T-cell (primary cell): ENCODE measurements around the gene GOSR2. TPM values are rescaled to one million over a fixed set of nuclear protein-coding genes. Genes with fewer than 3 reads are reported as not detected.
"Not testable (repeated sequence)": the region's sequence is repeated elsewhere in the genome, so short reads cannot be mapped to it uniquely, and the experiment has no call there.

Experiments used
- ATAC-seq, 4 experiments: fragments of 200-7000 bp in 3 of 4; fragments of 150-1000 bp in 1 of 4; cut with Tn5 transposase; replicated peaks in 1 of 4; 1 replicate in 3 of 4; 2 replicates in 1 of 4; pipeline ENCODE4 v1.10.0; 2021; ENCODE audit warnings: moderate library complexity in 3 of 4, mild to moderate bottlenecking in 2 of 4, moderate number of reproducible peaks in 1 of 4
- CTCF ChIA-PET, 2 donors: fragments of 300-600 bp; sonication (Branson Sonifier 250); formaldehyde crosslinking; loops; one replicate each; lab custom pipeline; 2022; ENCODE audit warnings: antibody characterized with exemption in 2 of 2; lab: Charles Lee
- POLR2A ChIA-PET, 2 donors: fragments of 300-600 bp; sonication (Branson Sonifier 250); formaldehyde crosslinking; loops; one replicate each; lab custom pipeline; 2022; ENCODE audit warnings: antibody characterized with exemption in 2 of 2; lab: Charles Lee
- DNase-seq, 35 experiments: peaks; one replicate each; pipeline versions ENCODE4 v3.0.0 to v3.0.0-alpha.2; 2013 to 2023
- H3K27ac ChIP-seq: one replicate; pipeline ENCODE4 v1.5.1; 2013; ENCODE audit warnings: low read length
- H3K27me3 ChIP-seq, 2 experiments: replicated peaks in 1 of 2; 1 replicate in 1 of 2; 2 replicates in 1 of 2; pipeline versions ENCODE4 v1.6.1 to v1.7.0; 2013; ENCODE audit warnings: low read length in 1 of 2, mixed read lengths in 1 of 2; ENCODE audit not compliant: control insufficient read depth in 2 of 2, insufficient read depth in 2 of 2; ENCODE audit errors: extremely low read depth in 1 of 2
- H3K36me3 ChIP-seq, 2 donors: 1 replicate in 1 of 2; 2 replicates in 1 of 2; pipeline versions ENCODE4 v1.6.1 to v1.7.0; 2013; ENCODE audit warnings: low read length in 1 of 2; ENCODE audit not compliant: control insufficient read depth in 2 of 2, insufficient read depth in 1 of 2; ENCODE audit errors: extremely low read depth in 1 of 2
- H3K4me1 ChIP-seq, 2 experiments: 1 replicate in 1 of 2; 2 replicates in 1 of 2; pipeline versions ENCODE4 v1.6.1 to v1.7.0; 2013; ENCODE audit warnings: low read length in 2 of 2, mixed read lengths in 1 of 2; ENCODE audit not compliant: insufficient read depth in 2 of 2, control insufficient read depth in 1 of 2; ENCODE audit errors: extremely low read depth in 1 of 2
- H3K4me3 ChIP-seq, 2 donors: 1 replicate in 1 of 2; 2 replicates in 1 of 2; pipeline versions ENCODE4 v1.5.1 to v1.7.0; 2013; ENCODE audit warnings: mild to moderate bottlenecking in 2 of 2, low read length in 1 of 2, moderate library complexity in 1 of 2; ENCODE audit not compliant: control insufficient read depth in 1 of 2; ENCODE audit errors: extremely low read depth in 1 of 2
- H3K9me3 ChIP-seq: 2 replicates; pipeline ENCODE4 v1.7.0; 2013
- H3K27ac Mint-ChIP-seq, 2 donors: one replicate each; pipeline ENCODE4 v1.8.0; 2020 to 2021; ENCODE audit warnings: mild to moderate bottlenecking in 2 of 2, mixed read lengths in 2 of 2
- H3K27me3 Mint-ChIP-seq, 2 donors: one replicate each; pipeline ENCODE4 v1.8.0; 2021 to 2022; ENCODE audit warnings: mixed read lengths in 2 of 2
- H3K36me3 Mint-ChIP-seq: one replicate; pipeline ENCODE4 v1.8.0; 2021; ENCODE audit warnings: mixed read lengths
- H3K4me1 Mint-ChIP-seq, 3 donors: one replicate each; pipeline ENCODE4 v1.8.0; 2020 to 2022; ENCODE audit warnings: mixed read lengths in 3 of 3, mild to moderate bottlenecking in 1 of 3
- H3K4me3 Mint-ChIP-seq, 3 donors: one replicate each; pipeline ENCODE4 v1.8.0; 2020 to 2022; ENCODE audit warnings: mild to moderate bottlenecking in 3 of 3, mixed read lengths in 3 of 3, moderate library complexity in 3 of 3
- H3K9me3 Mint-ChIP-seq, 3 donors: one replicate each; pipeline ENCODE4 v1.8.0; 2020 to 2022; ENCODE audit warnings: mixed read lengths in 3 of 3
- WGBS: methylation state at CpG from one replicate; pipeline ENCODE4 v1.1.5; 2013; ENCODE audit warnings: missing lambda C conversion rate; ENCODE audit not compliant: insufficient coverage; 5-methylcytosine and 5-hydroxymethylcytosine counted together
- total RNA-seq, 35 experiments: library from RNA in 6 of 35; stranded (reverse) in 6 of 35; fragments of 120-200 nt in 1 of 35; gene quantifications; one replicate each; pipeline versions ENCODE4 v1.2.1 to v1.2.4 and lab custom pipeline; 2013 to 2026

GOSR2 gene
- total RNA-seq, 5 donors from 2014 or later (not counting 1 experiment from before 2014, with no cell fraction given) = 60.3 to 80.2 (median 74.1) TPM

DNA sequence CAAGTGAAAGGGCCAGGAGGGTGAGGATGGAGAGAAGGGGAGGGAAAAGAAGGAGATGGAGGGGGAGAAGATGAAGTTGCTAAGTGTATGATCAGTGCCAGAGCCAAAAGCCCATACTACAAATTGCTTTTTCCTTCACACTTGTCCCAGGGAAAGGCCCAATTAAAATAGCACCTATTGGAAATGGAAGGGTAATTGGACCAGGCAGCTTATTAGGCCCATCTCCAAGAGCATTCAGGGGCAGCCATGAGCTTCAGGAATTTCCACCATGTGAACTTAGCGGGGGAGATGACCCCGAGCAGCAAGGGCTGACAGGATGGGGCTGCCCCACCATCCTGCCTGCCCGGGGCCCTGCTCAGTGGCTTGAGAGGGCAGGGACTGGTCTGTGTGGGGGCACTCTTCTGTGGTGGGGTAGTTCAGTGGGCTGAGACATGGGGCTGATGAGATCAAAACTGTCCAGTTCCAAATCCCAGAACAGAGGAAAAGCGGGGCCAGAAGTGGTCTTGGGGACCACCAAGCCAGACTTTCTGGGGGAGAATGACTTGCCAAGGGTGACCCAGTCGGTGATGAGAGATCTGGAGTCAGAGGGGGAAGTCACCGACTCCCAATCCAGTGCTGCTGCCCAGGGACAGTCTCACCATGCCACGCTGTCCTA lies 27.5 kb downstream of the GOSR2 start:
- Histone ChIP-seq H3K36me3 (peaks cover 0 to 8% of the 10 kb centered on the region in 2 donors), H3K4me3 (no peak overlapping the region), H3K9me3 (no peaks in the 10 kb centered on the region), H3K27ac (no peak overlapping the region), H3K27me3 (no peaks in the 10 kb centered on the region), H3K4me1 (no peaks in the 10 kb centered on the region)
- POLR2A ChIA-PET = no interaction called here
- WGBS = 98% methylated on average over 6 of the region's 7 CpGs
- CTCF ChIA-PET = no interaction called here
- no peak for ATAC-seq
- Mint-ChIP-seq H3K4me1 (peaks cover under 1 to 2% (median under 1%) of the 10 kb centered on the region in 3 donors), H3K27me3 (no peaks in the 10 kb centered on the region), H3K4me3 (no peak overlapping the region), H3K36me3 (peaks cover 24% of the 10 kb centered on the region), H3K27ac (no peak overlapping the region), H3K9me3 (no peaks in the 10 kb centered on the region)
- no peak for DNase-seq

DNA sequence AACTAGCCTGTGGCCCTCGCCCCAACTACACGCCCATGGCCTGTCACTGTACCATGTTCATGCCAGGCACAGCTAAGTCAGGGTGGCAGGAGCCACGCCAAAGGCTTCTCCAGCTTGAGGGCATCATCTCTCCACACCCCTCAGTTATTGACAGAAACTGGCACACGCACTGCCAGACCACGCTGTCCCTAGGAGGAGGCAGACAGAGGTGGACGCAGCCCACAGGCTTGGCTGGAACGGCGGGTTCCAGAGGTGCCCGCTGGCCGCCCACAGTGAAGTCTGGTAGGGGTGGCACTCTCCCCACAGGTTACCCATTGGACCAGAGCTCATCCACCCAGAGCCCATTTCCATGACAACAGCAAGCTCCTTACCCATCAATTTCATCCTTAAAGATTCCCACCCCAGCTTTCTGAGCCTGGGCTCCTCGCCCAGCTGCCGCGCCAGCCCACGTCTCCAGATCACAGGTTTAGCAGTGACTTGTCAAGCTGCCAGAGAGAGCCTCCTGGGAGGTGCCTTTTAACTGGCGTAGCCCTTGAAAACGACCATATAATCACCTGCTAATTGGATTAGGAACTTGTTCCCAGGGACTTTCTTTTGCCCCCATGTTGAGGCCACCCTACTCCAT lies 28.1 kb downstream of the GOSR2 start:
- Mint-ChIP-seq H3K27me3 (peaks cover 0 to 2% of the 10 kb centered on the region in 2 donors), H3K9me3 (no peaks in the 10 kb centered on the region), H3K27ac (no peak overlapping the region), H3K4me3 (no peak overlapping the region), H3K36me3 (peaks cover 29% of the 10 kb centered on the region), H3K4me1 (peaks cover 0 to 2% (median 0%) of the 10 kb centered on the region in 3 donors)
- ATAC-seq (no peak), DNase-seq (no peak)
- CTCF ChIA-PET = interaction anchor here in 1 of 2 donors (1.1 kb wide), 1 partner anchor 51 kb away, joined by 3 read pairs; no protein-coding TSS in a partner anchor
- WGBS = 77% methylated on average over 11 of the region's 16 CpGs
- Histone ChIP-seq H3K4me3 (no peak overlapping the region), H3K4me1 (no peaks in the 10 kb centered on the region), H3K36me3 (peaks cover 0 to 13% of the 10 kb centered on the region in 2 donors), H3K27ac (no peak overlapping the region), H3K27me3 (no peaks in the 10 kb centered on the region), H3K9me3 (no peaks in the 10 kb centered on the region)
- POLR2A ChIA-PET = no interaction called here

DNA sequence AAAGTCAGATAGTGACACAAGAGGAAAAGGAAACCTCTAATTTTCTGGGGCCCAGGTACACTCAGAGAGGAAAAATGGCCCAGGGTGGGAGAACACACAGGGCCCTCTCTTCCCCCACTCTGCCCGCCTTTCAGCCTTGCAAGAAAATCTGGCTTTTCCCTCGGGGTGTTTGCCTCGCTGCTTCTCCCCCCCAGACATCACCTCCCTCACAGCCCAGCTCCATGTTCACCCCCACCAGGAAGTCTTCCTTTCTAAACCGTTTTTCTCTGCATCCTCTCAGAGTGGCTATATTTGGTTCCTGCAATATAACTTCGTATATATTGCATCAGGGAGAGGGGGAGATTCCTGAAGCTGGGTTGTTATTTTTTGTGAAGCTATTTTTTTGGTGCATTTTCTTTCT lies 28.7 kb downstream of the GOSR2 start:
- ChIA-PET POLR2A (no interaction called here), CTCF (interaction anchor here in 1 of 2 donors (1.1 kb wide), 1 partner anchor 50 kb away, joined by 3 read pairs; no protein-coding TSS in a partner anchor)
- ATAC-seq (no peak), DNase-seq (no peak)
- H3K36me3 ChIP-seq = peaks cover 0 to 13% of the 10 kb centered on the region in 2 donors
- H3K27ac ChIP-seq = no peak overlapping the region
- Mint-ChIP-seq H3K4me1 (peaks cover 0 to 2% (median 0%) of the 10 kb centered on the region in 3 donors), H3K27ac (no peak overlapping the region), H3K4me3 (no peak overlapping the region), H3K36me3 (peaks cover 32% of the 10 kb centered on the region), H3K9me3 (no peaks in the 10 kb centered on the region), H3K27me3 (peaks cover 0 to 2% of the 10 kb centered on the region in 2 donors)
- H3K4me3 ChIP-seq = no peak overlapping the region
- WGBS = 43% methylated on average over 3 of the region's 5 CpGs
- H3K27me3 ChIP-seq = peaks cover 0 to 3% of the 10 kb centered on the region in 2 experiments
- H3K4me1 ChIP-seq = no peaks in the 10 kb centered on the region
- H3K9me3 ChIP-seq = no peaks in the 10 kb centered on the region

DNA sequence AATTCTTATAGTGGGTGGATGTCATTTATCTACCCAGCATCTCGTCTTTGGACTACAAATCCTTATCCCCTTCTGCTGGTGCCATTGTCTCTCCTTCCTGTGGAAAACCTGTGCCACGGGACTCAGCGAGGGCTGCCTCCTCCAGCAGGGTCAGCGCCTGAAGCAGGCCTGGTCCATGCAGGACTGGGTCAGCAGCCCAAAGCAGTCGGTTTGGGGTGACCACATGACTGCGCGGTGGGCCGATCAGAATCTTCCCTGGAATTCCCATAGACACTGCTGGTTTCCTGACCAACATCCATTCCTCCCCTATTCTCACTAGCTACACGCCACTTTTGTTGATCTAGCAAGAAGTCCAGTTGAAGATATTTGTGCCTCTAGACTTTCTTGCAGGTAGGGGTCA lies 29.2 kb downstream of the GOSR2 start:
- Histone ChIP-seq H3K27me3 (peaks cover 0 to 4% of the 10 kb centered on the region in 2 experiments), H3K27ac (no peak overlapping the region), H3K4me1 (no peaks in the 10 kb centered on the region), H3K4me3 (no peak overlapping the region), H3K9me3 (no peaks in the 10 kb centered on the region), H3K36me3 (peaks cover 0 to 13% of the 10 kb centered on the region in 2 donors)
- peaks cover 0 to 2% (median 0%) of the 10 kb centered on the region in 3 donors for H3K4me1 Mint-ChIP-seq
- POLR2A ChIA-PET = no interaction called here
- H3K27ac Mint-ChIP-seq = no peak overlapping the region
- no peaks in the 10 kb centered on the region for H3K9me3 Mint-ChIP-seq
- 82% methylated on average over 7 of the region's 9 CpGs for WGBS
- peaks cover 0 to 2% of the 10 kb centered on the region in 2 donors for H3K27me3 Mint-ChIP-seq
- no peak for DNase-seq
- no peak overlapping the region for H3K4me3 Mint-ChIP-seq
- no peak for ATAC-seq
- CTCF ChIA-PET = interaction anchor here in 1 of 2 donors (1.1 kb wide), 1 partner anchor 50 kb away, joined by 3 read pairs; no protein-coding TSS in a partner anchor
- peaks cover 32% of the 10 kb centered on the region for H3K36me3 Mint-ChIP-seq

GRCh38 chr17:46953191-46953590 lies 30.2 kb downstream of the GOSR2 start:
- H3K27me3 ChIP-seq, H3K9me3 ChIP-seq, H3K4me3 ChIP-seq, H3K4me1 Mint-ChIP-seq, H3K4me1 ChIP-seq, H3K9me3 Mint-ChIP-seq, ATAC-seq, CTCF ChIA-PET, H3K27ac Mint-ChIP-seq, H3K27me3 Mint-ChIP-seq, H3K27ac ChIP-seq, POLR2A ChIA-PET, H3K4me3 Mint-ChIP-seq, DNase-seq: not testable (repeated sequence)
- H3K36me3 Mint-ChIP-seq = peaks cover 38% of the 10 kb centered on the region
- no CpG with 5 or more reads among the region's 4 CpGs for WGBS
- H3K36me3 ChIP-seq = peaks cover 0 to 13% of the 10 kb centered on the region in 2 donors

- ATAC-seq = no peak
- H3K36me3 ChIP-seq = peaks cover 0 to 5% of the 10 kb centered on the region in 2 donors
- no peak overlapping the region for H3K27ac ChIP-seq
- WGBS = 55% methylated on average over 5 of the region's 8 CpGs
- Mint-ChIP-seq H3K4me3 (no peak overlapping the region), H3K27me3 (peaks cover 0 to 2% of the 10 kb centered on the region in 2 donors), H3K9me3 (peaks cover 0 to 11% (median 6%) of the 10 kb centered on the region in 3 donors), H3K27ac (no peak overlapping the region), H3K4me1 (peaks cover 0 to 6% (median 5%) of the 10 kb centered on the region in 3 donors), H3K36me3 (peaks cover 24% of the 10 kb centered on the region)
- ChIA-PET CTCF (no interaction called here), POLR2A (no interaction called here)
- no peak for DNase-seq
- no peaks in the 10 kb centered on the region for H3K9me3 ChIP-seq
- H3K4me1 ChIP-seq = no peaks in the 10 kb centered on the region
- H3K27me3 ChIP-seq = peaks cover 0 to 12% of the 10 kb centered on the region in 2 experiments
- no peak overlapping the region for H3K4me3 ChIP-seq
Measured at GRCh38 chr17:46958041-46958591, 35.2 kb downstream of the GOSR2 start.
